Measurements from ENCODE around the gene CAMTA1. TPM values are rescaled to one million over a fixed set of nuclear protein-coding genes. Genes with fewer than 3 reads are reported as not detected.

CAMTA1 gene
- total and polyA plus RNA-seq, 4 donors = 48.1 to 140 (median 52.3) TPM

- no peak for ATAC-seq (ENCODE audit: insufficient read depth, low FRiP score)
- Histone ChIP-seq H3K4me3 (no peak overlapping the region), H3K36me3 (ENCODE audit: control insufficient read depth in 4 of 4, insufficient read depth in 4 of 4, low read length in 4 of 4) (no peaks in the 10 kb centered on the region), H3K4me1 (ENCODE audit: control insufficient read depth in 5 of 5, insufficient read depth in 5 of 5, low read length in 5 of 5) (peaks cover 0 to 44% (median 10%) of the 10 kb centered on the region in 5 donors), H3K27ac (ENCODE audit: low read depth in 1 of 2, low read length in 1 of 2) (no peak overlapping the region), H3K27me3 (ENCODE audit: control insufficient read depth in 3 of 3, insufficient read depth in 3 of 3, low read length in 2 of 3) (no peaks in the 10 kb centered on the region), H3K9me3 (ENCODE audit: control insufficient read depth in 4 of 4, insufficient read depth in 3 of 4, low read length in 3 of 4) (peaks cover 0 to 9% (median 4%) of the 10 kb centered on the region in 4 donors), H3K9ac (ENCODE audit: insufficient read depth in 1 of 2, low read length in 2 of 2) (peak overlapping the region in 1 of 2 donors; percentile 2)
- DNase-seq = peak in 1 of 3 donors; percentile 33
- WGBS, 2 donors = 39 to 54% methylated on average over 4 of the region's 4 CpGs
- no peak for TF ChIP-seq CTCF (IDR thresholded peaks at IDR 0.05; ENCODE audit: control extremely low read depth, extremely low read depth)
These were observed 513.5 kb downstream of the CAMTA1 start for GRCh38 chr1:7298749-7299151.

DNA sequence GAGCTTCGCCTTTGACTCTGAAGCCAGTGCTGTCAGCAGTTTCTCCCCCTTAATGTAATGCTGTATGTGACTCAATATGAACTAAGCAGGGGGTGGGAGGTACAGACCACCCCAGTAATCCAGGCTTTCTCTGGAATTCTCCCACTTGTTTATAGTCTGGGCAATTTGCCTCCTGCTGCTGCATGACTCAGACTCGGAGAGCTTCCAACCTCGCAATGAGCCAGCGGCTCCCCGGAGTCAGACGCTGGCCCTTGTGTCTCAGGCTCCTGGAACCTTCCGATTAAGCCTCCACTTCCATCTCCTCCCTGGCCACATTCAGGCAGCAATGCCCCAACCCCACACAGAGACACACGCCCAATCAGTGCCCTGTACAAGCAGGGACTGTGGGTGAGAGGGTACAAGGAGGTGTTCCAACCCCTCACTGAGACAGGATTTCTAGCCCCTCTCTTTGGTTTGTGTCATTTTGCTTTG is 514.1 kb downstream of the CAMTA1 start:
- H3K9ac ChIP-seq (ENCODE audit: insufficient read depth in 1 of 2, low read length in 2 of 2) = no peak overlapping the region
- H3K9me3 ChIP-seq (ENCODE audit: control insufficient read depth in 4 of 4, insufficient read depth in 3 of 4, low read length in 3 of 4) = peaks cover 0 to 9% (median 4%) of the 10 kb centered on the region in 4 donors
- H3K27me3 ChIP-seq (ENCODE audit: control insufficient read depth in 3 of 3, insufficient read depth in 3 of 3, low read length in 2 of 3) = no peaks in the 10 kb centered on the region
- TF ChIP-seq CTCF (IDR thresholded peaks at IDR 0.05; ENCODE audit: control extremely low read depth, extremely low read depth) = no peak
- DNase-seq (peak; percentile 91 to 97 (median 97)), ATAC-seq (ENCODE audit: insufficient read depth, low FRiP score) (peak; percentile 55)
- H3K27ac ChIP-seq (ENCODE audit: low read depth in 1 of 2, low read length in 1 of 2) = no peak overlapping the region
- WGBS, 2 donors = 31 to 42% methylated on average over 8 of the region's 8 CpGs
- no peak overlapping the region for H3K4me3 ChIP-seq
- H3K4me1 ChIP-seq (ENCODE audit: control insufficient read depth in 5 of 5, insufficient read depth in 5 of 5, low read length in 5 of 5) = peaks cover 0 to 44% (median 10%) of the 10 kb centered on the region in 5 donors
- H3K36me3 ChIP-seq (ENCODE audit: control insufficient read depth in 4 of 4, insufficient read depth in 4 of 4, low read length in 4 of 4) = no peaks in the 10 kb centered on the region

GRCh38 chr1:7299994-7300393 is 514.7 kb downstream of the CAMTA1 start:
- ATAC-seq (ENCODE audit: insufficient read depth, low FRiP score) (no peak), DNase-seq (peak in 2 of 3 donors; percentile 14 to 42)
- Histone ChIP-seq H3K4me3 (no peak overlapping the region), H3K27me3 (ENCODE audit: control insufficient read depth in 3 of 3, insufficient read depth in 3 of 3, low read length in 2 of 3) (no peaks in the 10 kb centered on the region), H3K9ac (ENCODE audit: insufficient read depth in 1 of 2, low read length in 2 of 2) (no peak overlapping the region), H3K4me1 (ENCODE audit: control insufficient read depth in 5 of 5, insufficient read depth in 5 of 5, low read length in 5 of 5) (peaks cover 0 to 44% (median 10%) of the 10 kb centered on the region in 5 donors), H3K9me3 (ENCODE audit: control insufficient read depth in 4 of 4, insufficient read depth in 3 of 4, low read length in 3 of 4) (peaks cover 0 to 9% (median 4%) of the 10 kb centered on the region in 4 donors), H3K36me3 (ENCODE audit: control insufficient read depth in 4 of 4, insufficient read depth in 4 of 4, low read length in 4 of 4) (no peaks in the 10 kb centered on the region), H3K27ac (ENCODE audit: low read depth in 1 of 2, low read length in 1 of 2) (no peak overlapping the region)
- no peak for TF ChIP-seq CTCF (IDR thresholded peaks at IDR 0.05; ENCODE audit: control extremely low read depth, extremely low read depth)
- WGBS, 2 donors = 78 to 87% methylated on average over 2 of the region's 2 CpGs

Measured in lung (tissue), 12 donors.